Adrenal gland (tissue), 12 donors: ENCODE data around the gene MYMX. TPM values are rescaled to one million over a fixed set of nuclear protein-coding genes. Genes with fewer than 3 reads are reported as not detected.

Source experiments
- DNase-seq, 7 donors: peaks; one replicate each; pipeline ENCODE4 v3.0.0-alpha.2; 2019 to 2020
- H3K27ac ChIP-seq, 5 donors: fragments of 200-600 bp; sonication (generic) in 4 of 5; 1 replicate in 3 of 5; 2 replicates in 2 of 5; pipeline versions ENCODE4 v1.5.1 to v1.8.0; 2016 to 2020; ENCODE audit warnings: mild to moderate bottlenecking in 1 of 5
- H3K27me3 ChIP-seq: fragments of 200-600 bp; 2 replicates; pipeline ENCODE4 v1.8.0; 2021
- H3K36me3 ChIP-seq, 2 donors: fragments of 200-600 bp; replicated peaks in 1 of 2; 1 replicate in 1 of 2; 2 replicates in 1 of 2; pipeline versions ENCODE4 v1.5.1 to v1.8.0; 2018 to 2022
- H3K4me1 ChIP-seq, 2 donors: fragments of 200-600 bp; replicated peaks in 1 of 2; 1 replicate in 1 of 2; 2 replicates in 1 of 2; pipeline versions ENCODE4 v1.5.1 to v1.8.0; 2018 to 2021
- H3K4me3 ChIP-seq, 4 donors: fragments of 200-600 bp; sonication (generic) in 3 of 4; one replicate each; pipeline ENCODE4 v1.5.1; 2016 to 2018
- H3K9me3 ChIP-seq, 3 donors: fragments of 200-600 bp; sonication (generic) in 1 of 3; replicated peaks in 1 of 3; 1 replicate in 2 of 3; 2 replicates in 1 of 3; pipeline versions ENCODE4 v1.5.1 to v1.8.0; 2016 to 2021
- CTCF ChIP-seq, 6 experiments: fragments of 450-650 bp in 4 of 6; fragments of 200-600 bp in 2 of 6; sonication (generic) in 1 of 6; IDR thresholded peaks; 1 replicate in 5 of 6; 2 replicates in 1 of 6; pipeline versions ENCODE4 v1.5.1 to v1.8.0; 2016 to 2021; ENCODE audit warnings: antibody characterized with exemption in 6 of 6, mild to moderate bottlenecking in 2 of 6, moderate library complexity in 1 of 6
- POLR2A ChIP-seq, 2 donors: fragments of 450-650 bp; IDR thresholded peaks; one replicate each; pipeline ENCODE4 v1.6.1; 2017; ENCODE audit warnings: antibody characterized with exemption in 2 of 2, mild to moderate bottlenecking in 2 of 2, moderate library complexity in 1 of 2
- WGBS, 4 donors: extraction: QIAGEN DNeasy Blood & Tissue Kit in 2 of 4; methylation state at CpG; one replicate each; pipeline versions ENCODE4 v1.1.5 to v1.1.7; 2013 to 2017; 5-methylcytosine and 5-hydroxymethylcytosine counted together
- intact Hi-C, 2 donors: fragments of 100-400 bp; cut with DNase I; formaldehyde crosslinking; loops; one replicate each; pipeline versions ENCODE4 v1.14.1 to v1.15.0; 2022 to 2023
- polyA plus RNA-seq, 3 donors: library from polyadenylated mRNA; stranded (reverse); fragments of 200-250 nt in 2 of 3; fragments of 350-450 nt in 1 of 3; fragmentation: Illumina TruSeq in 1 of 3; extraction: RNeasy Lipid Tissue Mini Kit (QIAGEN cat#74804) in 1 of 3; gene quantifications; one replicate each; pipeline ENCODE4 v1.2.3, GENCODE V29; 2013 to 2014
- total RNA-seq, 9 donors: library from RNA; depleted of rRNA in 4 of 9; stranded (reverse); fragments of >200 nt in 4 of 9; fragments of 120-200 nt in 1 of 9; fragmentation: NEBNext Ultra II Directional in 1 of 9; extraction: Animal tissue kit (Norgen Biotek cat#: 25700) in 1 of 9; gene quantifications; one replicate each; pipeline versions ENCODE4 v1.1.0 to v1.2.4, GENCODE V29; 2013 to 2023
- donor health status: healthy with polysubstance abuse.
- donor health status: Bipolar disorder and iron deficiency.
- donor health status: DM: yes; HTN: yes; CAD: no.
- donor health status: DM: no; HTN: no; CAD: no.
- donor health status: DM: no; HTN: no; CAD: no.
- donor health status: DM: yes; HTN: yes; CAD: no.

The MYMX gene
- total and polyA plus RNA-seq, 12 donors: 0.39 to 0.94 TPM; not detected in 10

GRCh38 chr6:44246663-44247337, 30.1 kb downstream of the MYMX start, which contains the start of gene HSP90AB1:
Gene HSP90AB1 (plus strand): TSS chr6:44247101. CDS start chr6:44248630, 1,529 bp downstream.
- Histone ChIP-seq H3K4me1 (peaks cover 19 to 35% of the 10 kb centered on the region in 2 donors), H3K27ac (peak within 1 kb of the TSS; percentile 78 to 100 (median 98)), H3K4me3 (peak within 1 kb of the TSS; percentile 59 to 99 (median 80)), H3K9me3 (no peaks in the 10 kb centered on the region), H3K27me3 (no peaks in the 10 kb centered on the region), H3K36me3 (peaks cover 0 to 39% of the 10 kb centered on the region in 2 donors)
- DNase-seq: peak; percentile 94 to 100 (median 98)
- WGBS, 4 donors: 0 to 1% (median 1%) methylated on average over 25 to 34 of the region's 34 CpGs
- intact Hi-C loops: no loop called here
- TF ChIP-seq CTCF (IDR thresholded peaks at IDR 0.05): peak in 1 of 6 experiments; percentile 14
- peak; percentile 99 for TF ChIP-seq POLR2A (IDR thresholded peaks at IDR 0.05)

- no peaks in the 10 kb centered on the region for H3K27me3 ChIP-seq
- H3K4me1 ChIP-seq: peaks cover 19 to 37% of the 10 kb centered on the region in 2 donors
- no peaks in the 10 kb centered on the region for H3K9me3 ChIP-seq
- DNase-seq: peak; percentile 89 to 92 (median 90)
- intact Hi-C loops: no loop called here
- TF ChIP-seq POLR2A (IDR thresholded peaks at IDR 0.05) (no peak), CTCF (IDR thresholded peaks at IDR 0.05) (no peak)
- H3K4me3 ChIP-seq: peak overlapping the region; percentile 59 to 99 (median 80)
- peaks cover 0 to 47% of the 10 kb centered on the region in 2 donors for H3K36me3 ChIP-seq
- peak overlapping the region; percentile 78 to 100 (median 98) for H3K27ac ChIP-seq
- 0 to 1% (median 0%) methylated on average over 9 to 52 of the region's 52 CpGs for WGBS, 4 donors
These were observed 30.9 kb downstream of the MYMX start for GRCh38 chr6:44247338-44248302.

GRCh38 chr6:44248579-44248978, 31.9 kb downstream of the MYMX start:
- no peak for DNase-seq
- peaks cover 0 to 57% of the 10 kb centered on the region in 2 donors for H3K36me3 ChIP-seq
- peak overlapping the region in 2 of 4 donors; percentile 93 to 99 for H3K4me3 ChIP-seq
- intact Hi-C loops: no loop called here
- no peaks in the 10 kb centered on the region for H3K27me3 ChIP-seq
- peaks cover 19 to 38% of the 10 kb centered on the region in 2 donors for H3K4me1 ChIP-seq
- peak overlapping the region in 4 of 5 donors; percentile 95 to 100 (median 98) for H3K27ac ChIP-seq
- TF ChIP-seq CTCF (IDR thresholded peaks at IDR 0.05): no peak
- no peak for TF ChIP-seq POLR2A (IDR thresholded peaks at IDR 0.05)
- no peaks in the 10 kb centered on the region for H3K9me3 ChIP-seq
- WGBS, 4 donors: 7 to 26% (median 17%) methylated on average over 1 of the region's 1 CpG
